Liver (tissue), 9 donors: ENCODE data around the gene CAMKMT. TPM values are rescaled to one million over a fixed set of nuclear protein-coding genes. Genes with fewer than 3 reads are reported as not detected.

Source experiments
- DNase-seq: peaks from one replicate; pipeline ENCODE4 v3.0.0-alpha.2; 2017; ENCODE audit warnings: low spot score
- H3K27ac ChIP-seq, 2 donors: one replicate each; pipeline ENCODE4 v1.7.0; 2013; ENCODE audit warnings: inconsistent platforms in 2 of 2, low read length in 2 of 2, control low read depth in 1 of 2, low read depth in 1 of 2, mild to moderate bottlenecking in 1 of 2
- H3K27me3 ChIP-seq, 4 donors: one replicate each; pipeline versions ENCODE4 v1.6.1 to v1.7.0; 2013; ENCODE audit warnings: low read length in 3 of 4, inconsistent platforms in 1 of 4, mild to moderate bottlenecking in 1 of 4, moderate library complexity in 1 of 4; ENCODE audit not compliant: control insufficient read depth in 4 of 4, insufficient read depth in 4 of 4
- H3K36me3 ChIP-seq, 4 donors: one replicate each; pipeline versions ENCODE4 v1.6.1 to v1.7.0; 2013; ENCODE audit warnings: low read length in 3 of 4, mild to moderate bottlenecking in 3 of 4, low read depth in 1 of 4, moderate library complexity in 1 of 4; ENCODE audit not compliant: control insufficient read depth in 4 of 4, insufficient read depth in 3 of 4
- H3K4me1 ChIP-seq, 4 donors: one replicate each; pipeline versions ENCODE4 v1.6.1 to v1.7.0; 2013; ENCODE audit warnings: low read length in 3 of 4, mild to moderate bottlenecking in 3 of 4, moderate library complexity in 1 of 4; ENCODE audit not compliant: control insufficient read depth in 4 of 4, insufficient read depth in 4 of 4
- H3K4me3 ChIP-seq, 3 donors: one replicate each; pipeline versions ENCODE4 v1.6.1 to v1.7.0; 2013; ENCODE audit warnings: low read length in 3 of 3, control low read depth in 1 of 3, low read depth in 1 of 3, mild to moderate bottlenecking in 1 of 3
- H3K9ac ChIP-seq, 2 donors: one replicate each; pipeline ENCODE4 v1.7.0; 2013; ENCODE audit warnings: low read length in 2 of 2, mild to moderate bottlenecking in 2 of 2, moderate library complexity in 2 of 2, control low read depth in 1 of 2, low read depth in 1 of 2
- H3K9me3 ChIP-seq, 4 donors: one replicate each; pipeline versions ENCODE4 v1.6.1 to v1.7.0; 2013; ENCODE audit warnings: low read length in 3 of 4; ENCODE audit not compliant: control insufficient read depth in 4 of 4
- ATF3 ChIP-seq: IDR thresholded peaks from 2 replicates; pipeline ENCODE4 v1.6.1; 2016; ENCODE audit warnings: antibody characterized with exemption
- EGR1 ChIP-seq, 2 donors: IDR thresholded peaks; 2 replicates each; pipeline ENCODE4 v1.6.1; 2016 to 2018; ENCODE audit warnings: antibody characterized with exemption in 2 of 2, low read depth in 2 of 2
- FOXA1 ChIP-seq: IDR thresholded peaks from 2 replicates; pipeline ENCODE4 v1.6.1; 2016; ENCODE audit warnings: antibody characterized with exemption
- FOXA2 ChIP-seq: IDR thresholded peaks from 2 replicates; pipeline ENCODE4 v1.6.1; 2016; ENCODE audit warnings: antibody characterized with exemption
- GABPA ChIP-seq, 2 donors: IDR thresholded peaks in 1 of 2; conservative IDR thresholded peaks in 1 of 2; 2 replicates each; pipeline ENCODE4 v1.6.1; 2016; ENCODE audit warnings: antibody characterized with exemption in 2 of 2, mild to moderate bottlenecking in 1 of 2, moderate library complexity in 1 of 2
- HNF4A ChIP-seq, 2 donors: conservative IDR thresholded peaks; 2 replicates each; pipeline ENCODE4 v1.6.1; 2016; ENCODE audit warnings: antibody characterized with exemption in 2 of 2, mild to moderate bottlenecking in 2 of 2
- HNF4G ChIP-seq: IDR thresholded peaks from 2 replicates; pipeline ENCODE4 v1.6.1; 2016; ENCODE audit warnings: antibody characterized with exemption
- JUND ChIP-seq, 2 donors: IDR thresholded peaks; 2 replicates each; pipeline ENCODE4 v1.6.1; 2016; ENCODE audit warnings: antibody characterized with exemption in 2 of 2
- MAX ChIP-seq: IDR thresholded peaks from 2 replicates; pipeline ENCODE4 v1.6.1; 2016; ENCODE audit warnings: antibody characterized with exemption
- RAD21 ChIP-seq, 2 donors: IDR thresholded peaks; 2 replicates each; pipeline ENCODE4 v1.6.1; 2016; ENCODE audit warnings: antibody characterized with exemption in 2 of 2, mild to moderate bottlenecking in 2 of 2
- REST ChIP-seq: IDR thresholded peaks from 2 replicates; pipeline ENCODE4 v1.6.1; 2016; ENCODE audit warnings: antibody characterized with exemption, mild to moderate bottlenecking
- RXRA ChIP-seq, 2 donors: IDR thresholded peaks; 2 replicates each; pipeline ENCODE4 v1.6.1; 2017 to 2018; ENCODE audit warnings: antibody characterized with exemption in 2 of 2, mild to moderate bottlenecking in 1 of 2
- SP1 ChIP-seq: IDR thresholded peaks from 2 replicates; pipeline ENCODE4 v1.6.1; 2018; ENCODE audit warnings: antibody characterized with exemption, mild to moderate bottlenecking
- TAF1 ChIP-seq: conservative IDR thresholded peaks from 2 replicates; pipeline ENCODE4 v1.6.1; 2016; ENCODE audit warnings: antibody characterized with exemption, mild to moderate bottlenecking
- YY1 ChIP-seq: IDR thresholded peaks from 2 replicates; pipeline ENCODE4 v1.6.1; 2016; ENCODE audit warnings: antibody characterized with exemption, mild to moderate bottlenecking
- WGBS: extraction: QIAGEN DNeasy Blood & Tissue Kit; methylation state at CpG from one replicate; pipeline ENCODE4 v1.1.7; 2013; 5-methylcytosine and 5-hydroxymethylcytosine counted together
- polyA plus RNA-seq, 2 donors: library from polyadenylated mRNA; stranded (reverse) in 1 of 2; unstranded in 1 of 2; fragments of 200-250 nt in 1 of 2; fragments of >200 nt in 1 of 2; fragmentation: Nextera tagmentation in 1 of 2; extraction: Ambion mirVana in 1 of 2; gene quantifications; one replicate each; pipeline versions ENCODE4 v1.2.1 to v1.2.3, GENCODE V29; 2013 to 2015
- total RNA-seq, 2 donors: library from RNA; depleted of rRNA; stranded (reverse); fragments of >200 nt; gene quantifications; one replicate each; pipeline ENCODE4 v1.2.3, GENCODE V29; 2014
- TF ChIP-seq, protein P1 (sequence below): IDR thresholded peaks from 2 replicates; pipeline ENCODE4 v1.6.1; 2016; ENCODE audit warnings: antibody characterized with exemption
- TF ChIP-seq, protein P2 (sequence below): fragments of 150-350 bp; IDR thresholded peaks from 2 replicates; pipeline ENCODE4 v1.5.1; 2017; ENCODE audit warnings: improper control_type of control experiment, low read depth, low read length; ENCODE audit not compliant: missing input control
- donor health status: healthy.
- donor health status: healthy.
- donor health status: healthy.
- donor health status: healthy.
- donor health status: healthy.

Gene CAMKMT
- total and polyA plus RNA-seq, 4 donors: 1.5 to 12.7 (median 7.1) TPM

- H3K9me3 ChIP-seq: no peaks in the 10 kb centered on the region
- H3K27me3 ChIP-seq: no peaks in the 10 kb centered on the region
- no peak overlapping the region for H3K4me3 ChIP-seq
- TF ChIP-seq HNF4A (conservative IDR thresholded peaks at IDR 0.05) (peak; percentile 49 to 55), JUND (IDR thresholded peaks at IDR 0.05) (peak in 1 of 2 donors; percentile 16), YY1 (peak; percentile 35), RXRA (IDR thresholded peaks at IDR 0.05) (peak; percentile 54 to 77), SP1 (peak; percentile 80), RAD21 (IDR thresholded peaks at IDR 0.05) (peak in 1 of 2 donors; percentile 31), EGR1 (IDR thresholded peaks at IDR 0.05; ENCODE audit: low read depth in 2 of 2) (no peak), REST (no peak), FOXA2 (peak; percentile 77), FOXA1 (peak; percentile 31)
- TF ChIP-seq, protein P1, sequence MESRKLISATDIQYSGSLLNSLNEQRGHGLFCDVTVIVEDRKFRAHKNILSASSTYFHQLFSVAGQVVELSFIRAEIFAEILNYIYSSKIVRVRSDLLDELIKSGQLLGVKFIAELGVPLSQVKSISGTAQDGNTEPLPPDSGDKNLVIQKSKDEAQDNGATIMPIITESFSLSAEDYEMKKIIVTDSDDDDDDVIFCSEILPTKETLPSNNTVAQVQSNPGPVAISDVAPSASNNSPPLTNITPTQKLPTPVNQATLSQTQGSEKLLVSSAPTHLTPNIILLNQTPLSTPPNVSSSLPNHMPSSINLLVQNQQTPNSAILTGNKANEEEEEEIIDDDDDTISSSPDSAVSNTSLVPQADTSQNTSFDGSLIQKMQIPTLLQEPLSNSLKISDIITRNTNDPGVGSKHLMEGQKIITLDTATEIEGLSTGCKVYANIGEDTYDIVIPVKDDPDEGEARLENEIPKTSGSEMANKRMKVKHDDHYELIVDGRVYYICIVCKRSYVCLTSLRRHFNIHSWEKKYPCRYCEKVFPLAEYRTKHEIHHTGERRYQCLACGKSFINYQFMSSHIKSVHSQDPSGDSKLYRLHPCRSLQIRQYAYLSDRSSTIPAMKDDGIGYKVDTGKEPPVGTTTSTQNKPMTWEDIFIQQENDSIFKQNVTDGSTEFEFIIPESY: peak; percentile 32
- TF ChIP-seq, protein P2, sequence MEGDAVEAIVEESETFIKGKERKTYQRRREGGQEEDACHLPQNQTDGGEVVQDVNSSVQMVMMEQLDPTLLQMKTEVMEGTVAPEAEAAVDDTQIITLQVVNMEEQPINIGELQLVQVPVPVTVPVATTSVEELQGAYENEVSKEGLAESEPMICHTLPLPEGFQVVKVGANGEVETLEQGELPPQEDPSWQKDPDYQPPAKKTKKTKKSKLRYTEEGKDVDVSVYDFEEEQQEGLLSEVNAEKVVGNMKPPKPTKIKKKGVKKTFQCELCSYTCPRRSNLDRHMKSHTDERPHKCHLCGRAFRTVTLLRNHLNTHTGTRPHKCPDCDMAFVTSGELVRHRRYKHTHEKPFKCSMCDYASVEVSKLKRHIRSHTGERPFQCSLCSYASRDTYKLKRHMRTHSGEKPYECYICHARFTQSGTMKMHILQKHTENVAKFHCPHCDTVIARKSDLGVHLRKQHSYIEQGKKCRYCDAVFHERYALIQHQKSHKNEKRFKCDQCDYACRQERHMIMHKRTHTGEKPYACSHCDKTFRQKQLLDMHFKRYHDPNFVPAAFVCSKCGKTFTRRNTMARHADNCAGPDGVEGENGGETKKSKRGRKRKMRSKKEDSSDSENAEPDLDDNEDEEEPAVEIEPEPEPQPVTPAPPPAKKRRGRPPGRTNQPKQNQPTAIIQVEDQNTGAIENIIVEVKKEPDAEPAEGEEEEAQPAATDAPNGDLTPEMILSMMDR: no peak
- DNase-seq: no peak
- peak overlapping the region; percentile 10 to 28 for H3K9ac ChIP-seq
- 30% methylated on average over 2 of the region's 2 CpGs for WGBS
- peaks cover 4 to 38% (median 19%) of the 10 kb centered on the region in 4 donors for H3K4me1 ChIP-seq
- H3K36me3 ChIP-seq: no peaks in the 10 kb centered on the region
- peak overlapping the region; percentile 36 to 49 for H3K27ac ChIP-seq
These were observed 182.3 kb downstream of the CAMKMT start for GRCh38 chr2:44543773-44544725.

GRCh38 chr2:44545005-44545404, 183.3 kb downstream of the CAMKMT start:
- no peak overlapping the region for H3K27ac ChIP-seq
- H3K9me3 ChIP-seq: no peaks in the 10 kb centered on the region
- no peaks in the 10 kb centered on the region for H3K27me3 ChIP-seq
- 90% methylated on average over 2 of the region's 2 CpGs for WGBS
- DNase-seq: no peak
- no peak overlapping the region for H3K9ac ChIP-seq
- no peak overlapping the region for H3K4me3 ChIP-seq
- H3K36me3 ChIP-seq: no peaks in the 10 kb centered on the region
- peaks cover 4 to 32% (median 18%) of the 10 kb centered on the region in 4 donors for H3K4me1 ChIP-seq
- no peak for TF ChIP-seq RXRA (IDR thresholded peaks at IDR 0.05)
- TF ChIP-seq HNF4G: no peak
- no peak for TF ChIP-seq SP1
- TF ChIP-seq, protein P1: no peak
- no peak for TF ChIP-seq HNF4A (conservative IDR thresholded peaks at IDR 0.05)
- TF ChIP-seq JUND (IDR thresholded peaks at IDR 0.05): no peak
- TF ChIP-seq ATF3: no peak
- no peak for TF ChIP-seq TAF1
- TF ChIP-seq MAX: no peak
- no peak for TF ChIP-seq GABPA (IDR thresholded peaks at IDR 0.05 in 1 of 2, conservative IDR thresholded peaks at IDR 0.05 in 1 of 2)
- TF ChIP-seq FOXA2: no peak
